T-helper 2 cell treated with Interferon-gamma antibody and Interleukin-4, amounts not matched to agents 5 μg/mL and 100 μg/mL, for 36 hours (primary cell): ENCODE data around the gene MAP4K1.
"Not testable (repeated sequence)": the region's sequence is repeated elsewhere in the genome, so short reads cannot be mapped to it uniquely, and the experiment has no call there.

ENCODE experiments used
- DNase-seq: peaks from one replicate; pipeline ENCODE4 v3.0.0; 2021; ENCODE audit warnings: low spot score
- H3K27ac Mint-ChIP-seq: one replicate; pipeline ENCODE4 v1.8.0; 2021; ENCODE audit warnings: mild to moderate bottlenecking, mixed read lengths
- H3K27me3 Mint-ChIP-seq: one replicate; pipeline ENCODE4 v1.8.0; 2021; ENCODE audit warnings: low read depth, mixed read lengths
- H3K36me3 Mint-ChIP-seq: one replicate; pipeline ENCODE4 v1.8.0; 2021; ENCODE audit warnings: low read depth, mixed read lengths
- H3K4me1 Mint-ChIP-seq: one replicate; pipeline ENCODE4 v1.8.0; 2021; ENCODE audit warnings: low read depth, mixed read lengths
- H3K4me3 Mint-ChIP-seq: one replicate; pipeline ENCODE4 v1.8.0; 2022; ENCODE audit warnings: mild to moderate bottlenecking, moderate library complexity, mixed read lengths
- H3K9me3 Mint-ChIP-seq: one replicate; pipeline ENCODE4 v1.8.0; 2021; ENCODE audit warnings: mixed read lengths

Gene MAP4K1

GRCh38 chr19:38624822-38625221 is 7.1 kb upstream of the MAP4K1 start:
- no peak for DNase-seq
- no peak overlapping the region for H3K4me3 Mint-ChIP-seq

GRCh38 chr19:38619361-38620174 is 1.8 kb upstream of the MAP4K1 start:
- DNase-seq = no peak
- Mint-ChIP-seq H3K27ac (peak overlapping the region; percentile 93), H3K27me3 (no peaks in the 10 kb centered on the region), H3K4me3 (peak overlapping the region; percentile 99), H3K9me3 (no peaks in the 10 kb centered on the region), H3K36me3 (peaks cover 62% of the 10 kb centered on the region), H3K4me1 (peaks cover 36% of the 10 kb centered on the region)

More at GRCh38 chr19:38624822-38625221, 7.1 kb upstream of the MAP4K1 start:
- H3K27me3 Mint-ChIP-seq = no peaks in the 10 kb centered on the region
- H3K9me3 Mint-ChIP-seq = no peaks in the 10 kb centered on the region
- H3K4me1 Mint-ChIP-seq = peaks cover 14% of the 10 kb centered on the region
- peak overlapping the region; percentile 55 for H3K27ac Mint-ChIP-seq
- peaks cover 57% of the 10 kb centered on the region for H3K36me3 Mint-ChIP-seq

- DNase-seq = peak; percentile 100
- Mint-ChIP-seq H3K36me3 (peaks cover 59% of the 10 kb centered on the region), H3K27me3 (no peaks in the 10 kb centered on the region), H3K4me1 (peaks cover 36% of the 10 kb centered on the region), H3K9me3 (no peaks in the 10 kb centered on the region), H3K27ac (peak within 1 kb of the TSS; percentile 93), H3K4me3 (peak within 1 kb of the TSS; percentile 99)
Measured at GRCh38 chr19:38618590-38619360, 1.0 kb upstream of the MAP4K1 start, which contains the start of gene EIF3K. TSS of gene EIF3K (plus strand) at chr19:38619188. CDS start at chr19:38619269, 81 bp downstream.

GRCh38 chr19:38617283-38617763 is 430 bp downstream of the MAP4K1 start:
- Mint-ChIP-seq H3K27me3 (no peaks in the 10 kb centered on the region), H3K36me3 (peaks cover 62% of the 10 kb centered on the region), H3K4me3 (peak overlapping the region; percentile 99), H3K9me3 (no peaks in the 10 kb centered on the region), H3K4me1 (peaks cover 42% of the 10 kb centered on the region), H3K27ac (peak overlapping the region; percentile 93)
- no peak for DNase-seq

- no peak for DNase-seq
- Mint-ChIP-seq H3K4me3 (peak overlapping the region; percentile 99), H3K36me3 (peaks cover 56% of the 10 kb centered on the region), H3K27ac (peak overlapping the region; percentile 93), H3K27me3 (no peaks in the 10 kb centered on the region), H3K4me1 (peaks cover 35% of the 10 kb centered on the region), H3K9me3 (no peaks in the 10 kb centered on the region)
Measured at GRCh38 chr19:38616265-38616664, 1.5 kb downstream of the MAP4K1 start.

GRCh38 chr19:38615007-38615581 is 2.7 kb downstream of the MAP4K1 start:
- H3K9me3 Mint-ChIP-seq = no peaks in the 10 kb centered on the region
- H3K27me3 Mint-ChIP-seq = no peaks in the 10 kb centered on the region
- H3K4me1 Mint-ChIP-seq = peaks cover 32% of the 10 kb centered on the region
- peaks cover 62% of the 10 kb centered on the region for H3K36me3 Mint-ChIP-seq
- DNase-seq = no peak
- peak overlapping the region; percentile 76 for H3K4me3 Mint-ChIP-seq
- H3K27ac Mint-ChIP-seq = peak overlapping the region; percentile 81

- H3K36me3 Mint-ChIP-seq = peaks cover 61% of the 10 kb centered on the region
- H3K27me3 Mint-ChIP-seq = no peaks in the 10 kb centered on the region
- H3K27ac Mint-ChIP-seq = no peak overlapping the region
- H3K4me3 Mint-ChIP-seq = no peak overlapping the region
- peaks cover 27% of the 10 kb centered on the region for H3K4me1 Mint-ChIP-seq
- no peaks in the 10 kb centered on the region for H3K9me3 Mint-ChIP-seq
- no peak for DNase-seq
Measured at GRCh38 chr19:38614289-38614688, 3.5 kb downstream of the MAP4K1 start.

- Mint-ChIP-seq H3K4me3 (no peak overlapping the region), H3K4me1 (no peaks in the 10 kb centered on the region), H3K27ac (no peak overlapping the region), H3K36me3 (peaks cover 52% of the 10 kb centered on the region), H3K27me3 (no peaks in the 10 kb centered on the region), H3K9me3 (no peaks in the 10 kb centered on the region)
- DNase-seq = no peak
Measured at GRCh38 chr19:38606131-38606530, 11.6 kb downstream of the MAP4K1 start.

GRCh38 chr19:38602856-38603255 is 14.9 kb downstream of the MAP4K1 start:
- H3K9me3 Mint-ChIP-seq, H3K4me1 Mint-ChIP-seq, H3K4me3 Mint-ChIP-seq, H3K27me3 Mint-ChIP-seq, DNase-seq, H3K27ac Mint-ChIP-seq: not testable (repeated sequence)
- H3K36me3 Mint-ChIP-seq = peaks cover 47% of the 10 kb centered on the region

GRCh38 chr19:38599722-38600121 is 18.0 kb downstream of the MAP4K1 start:
- H3K4me1 Mint-ChIP-seq = peaks cover 3% of the 10 kb centered on the region
- H3K27ac Mint-ChIP-seq = no peak overlapping the region
- no peak for DNase-seq
- peaks cover 51% of the 10 kb centered on the region for H3K36me3 Mint-ChIP-seq
- no peaks in the 10 kb centered on the region for H3K9me3 Mint-ChIP-seq
- no peak overlapping the region for H3K4me3 Mint-ChIP-seq
- H3K27me3 Mint-ChIP-seq = no peaks in the 10 kb centered on the region

GRCh38 chr19:38597075-38597474 is 20.7 kb downstream of the MAP4K1 start:
- H3K36me3 Mint-ChIP-seq = peaks cover 58% of the 10 kb centered on the region
- H3K27me3 Mint-ChIP-seq = no peaks in the 10 kb centered on the region
- DNase-seq = no peak
- H3K9me3 Mint-ChIP-seq = no peaks in the 10 kb centered on the region
- H3K4me3 Mint-ChIP-seq = no peak overlapping the region
- no peak overlapping the region for H3K27ac Mint-ChIP-seq
- H3K4me1 Mint-ChIP-seq = peaks cover 3% of the 10 kb centered on the region

- DNase-seq = no peak
Measured at GRCh38 chr19:38596057-38596981, 21.4 kb downstream of the MAP4K1 start.

GRCh38 chr19:38592940-38593339 is 24.8 kb downstream of the MAP4K1 start:
- no peak for DNase-seq
- H3K9me3 Mint-ChIP-seq = no peaks in the 10 kb centered on the region
- H3K27me3 Mint-ChIP-seq = no peaks in the 10 kb centered on the region
- peaks cover 4% of the 10 kb centered on the region for H3K4me1 Mint-ChIP-seq
- H3K27ac Mint-ChIP-seq = no peak overlapping the region
- peaks cover 63% of the 10 kb centered on the region for H3K36me3 Mint-ChIP-seq
- no peak overlapping the region for H3K4me3 Mint-ChIP-seq

More at GRCh38 chr19:38596057-38596981, 21.4 kb downstream of the MAP4K1 start:
- no peaks in the 10 kb centered on the region for H3K27me3 Mint-ChIP-seq
- H3K36me3 Mint-ChIP-seq = peaks cover 58% of the 10 kb centered on the region
- H3K27ac Mint-ChIP-seq = no peak overlapping the region
- H3K9me3 Mint-ChIP-seq = no peaks in the 10 kb centered on the region
- peaks cover 3% of the 10 kb centered on the region for H3K4me1 Mint-ChIP-seq
- H3K4me3 Mint-ChIP-seq = no peak overlapping the region
